GM23248 (cell line): ENCODE data around the gene BPIFB2. TPM values are rescaled to one million over a fixed set of nuclear protein-coding genes. Genes with fewer than 3 reads are reported as not detected.

Experiments
- DNase-seq: peaks from one replicate; pipeline ENCODE4 v3.0.0-alpha.2; 2015
- H2AFZ ChIP-seq: fragments of 200-600 bp; sonication (generic); 2 replicates; pipeline ENCODE4 v1.6.1; 2016; ENCODE audit warnings: antibody characterized with exemption
- H3F3A ChIP-seq: fragments of 200-600 bp; sonication (generic); 2 replicates; pipeline ENCODE4 v1.6.1; 2016; ENCODE audit warnings: mild to moderate bottlenecking, antibody characterized with exemption, mixed run types; ENCODE audit not compliant: insufficient read depth
- H3K27ac ChIP-seq: fragments of 200-600 bp; sonication (generic); 2 replicates; pipeline ENCODE4 v1.5.1; 2016; ENCODE audit warnings: mild to moderate bottlenecking
- H3K27me3 ChIP-seq: fragments of 200-600 bp; sonication (generic); replicated peaks from 2 replicates; pipeline ENCODE4 v1.6.1; 2016; ENCODE audit warnings: mild to moderate bottlenecking; ENCODE audit not compliant: insufficient read depth
- H3K36me3 ChIP-seq: fragments of 200-600 bp; sonication (generic); 2 replicates; pipeline ENCODE4 v1.6.1; 2016; ENCODE audit warnings: low read depth, mild to moderate bottlenecking
- H3K4me1 ChIP-seq: fragments of 200-600 bp; sonication (generic); 2 replicates; pipeline ENCODE4 v1.6.1; 2016; ENCODE audit warnings: mild to moderate bottlenecking; ENCODE audit not compliant: insufficient read depth
- H3K4me2 ChIP-seq: fragments of 200-600 bp; sonication (generic); one replicate; pipeline ENCODE4 v1.6.1; 2016; ENCODE audit warnings: mild to moderate bottlenecking; ENCODE audit not compliant: unreplicated experiment
- H3K4me3 ChIP-seq: fragments of 200-600 bp; sonication (generic); 2 replicates; pipeline ENCODE4 v1.5.1; 2016; ENCODE audit warnings: mild to moderate bottlenecking
- H3K79me2 ChIP-seq: fragments of 200-600 bp; sonication (generic); 2 replicates; pipeline ENCODE4 v1.6.1; 2016; ENCODE audit warnings: mild to moderate bottlenecking; ENCODE audit not compliant: insufficient read depth
- H3K9ac ChIP-seq: fragments of 200-600 bp; sonication (generic); 2 replicates; pipeline ENCODE4 v1.6.1; 2016; ENCODE audit warnings: mild to moderate bottlenecking
- H3K9me2 ChIP-seq: fragments of 200-600 bp; sonication (generic); 2 replicates; pipeline ENCODE4 v1.6.1; 2016; ENCODE audit warnings: mixed run types, mild to moderate bottlenecking, moderate library complexity; ENCODE audit not compliant: insufficient read depth
- H3K9me3 ChIP-seq: fragments of 200-600 bp; sonication (generic); one replicate; pipeline ENCODE4 v1.6.1; 2017; ENCODE audit warnings: low read depth
- H4K20me1 ChIP-seq: fragments of 200-600 bp; sonication (generic); 2 replicates; pipeline ENCODE4 v1.6.0; 2016; ENCODE audit not compliant: insufficient read depth
- EZH2 ChIP-seq: fragments of 200-600 bp; sonication (generic); IDR thresholded peaks from 2 replicates; pipeline ENCODE4 v1.6.1; 2018; ENCODE audit warnings: antibody characterized with exemption, mild to moderate bottlenecking; ENCODE audit not compliant: insufficient read depth, poor library complexity, severe bottlenecking
- EZH2phosphoT487 ChIP-seq: fragments of 200-600 bp; sonication (generic); IDR thresholded peaks from 2 replicates; pipeline ENCODE4 v1.6.1; 2018; ENCODE audit warnings: antibody characterized with exemption, moderate library complexity, mild to moderate bottlenecking, low read depth; ENCODE audit not compliant: insufficient read depth
- WGBS, 2 experiments: methylation state at CpG; one replicate each; pipeline ENCODE4 v1.1.6; 2015 to 2017; ENCODE audit warnings: low lambda C conversion rate in 2 of 2, low coverage in 1 of 2; ENCODE audit errors: missing lambda C conversion rate in 2 of 2; 5-methylcytosine and 5-hydroxymethylcytosine counted together
- in situ Hi-C: fragments of 300-500 bp; cut with MboI; formaldehyde crosslinking; loops from 2 replicates; pipeline ENCODE4 v1.15.0; 2020
- polyA plus RNA-seq: library from polyadenylated mRNA; unstranded; fragments of >200 nt; fragmentation: Nextera tagmentation; extraction: Ambion mirVana; gene quantifications from 2 replicates; pipeline ENCODE4 v1.2.1, GENCODE V29; 2016
- total RNA-seq: library from RNA; depleted of rRNA; stranded (reverse); fragments of >200 nt; shearing (Covaris generic); gene quantifications from 2 replicates; pipeline ENCODE4 v1.2.3, GENCODE V29; 2014

Gene BPIFB2
- total and polyA plus RNA-seq, 2 experiments from 2014 or later: not detected

- DNase-seq: no peak
- Histone ChIP-seq H3K9me2 (no peaks in the 10 kb centered on the region), H2AFZ (no peak within 1 kb of the TSS), H3K36me3 (no peaks in the 10 kb centered on the region), H3K4me3 (no peak within 1 kb of the TSS), H4K20me1 (no peaks in the 10 kb centered on the region), H3K9ac (no peak within 1 kb of the TSS), H3F3A (no peaks in the 10 kb centered on the region), H3K27me3 (no peaks in the 10 kb centered on the region), H3K27ac (no peak within 1 kb of the TSS), H3K4me2 (no peak within 1 kb of the TSS), H3K9me3 (no peaks in the 10 kb centered on the region), H3K79me2 (no peaks in the 10 kb centered on the region), H3K4me1 (no peaks in the 10 kb centered on the region)
- TF ChIP-seq EZH2phosphoT487: no peak
- in situ Hi-C loops: no loop called here
- 19 to 21% methylated on average over 6 of the region's 6 CpGs for WGBS, 2 experiments
Observed at GRCh38 chr20:33004141-33004751, 3.3 kb upstream of the BPIFB2 start, which contains the start of gene SUN5. SUN5 (minus strand) TSS chr20:33004433; CDS start chr20:33004340, 93 bp downstream.

GRCh38 chr20:33005132-33005566 is 2.4 kb upstream of the BPIFB2 start:
- Histone ChIP-seq H3K9me2 (no peaks in the 10 kb centered on the region), H3K4me3 (no peak overlapping the region), H3K36me3 (no peaks in the 10 kb centered on the region), H3K9ac (no peak overlapping the region), H2AFZ (no peak overlapping the region), H4K20me1 (no peaks in the 10 kb centered on the region), H3K9me3 (no peaks in the 10 kb centered on the region), H3K27me3 (no peaks in the 10 kb centered on the region), H3K27ac (no peak overlapping the region), H3K79me2 (no peaks in the 10 kb centered on the region), H3K4me2 (no peak overlapping the region), H3K4me1 (no peaks in the 10 kb centered on the region), H3F3A (no peaks in the 10 kb centered on the region)
- in situ Hi-C loops: no loop called here
- DNase-seq: no peak
- WGBS, 2 experiments: 25 to 27% methylated on average over 4 of the region's 4 CpGs
- TF ChIP-seq EZH2 (no peak), EZH2phosphoT487 (no peak)

GRCh38 chr20:33005908-33006775 is 1.4 kb upstream of the BPIFB2 start:
- Histone ChIP-seq H3K4me2 (no peak overlapping the region), H3K4me1 (no peaks in the 10 kb centered on the region), H3F3A (no peaks in the 10 kb centered on the region), H2AFZ (no peak overlapping the region), H3K27me3 (no peaks in the 10 kb centered on the region), H4K20me1 (no peaks in the 10 kb centered on the region), H3K4me3 (no peak overlapping the region), H3K79me2 (no peaks in the 10 kb centered on the region), H3K9me2 (no peaks in the 10 kb centered on the region), H3K36me3 (no peaks in the 10 kb centered on the region), H3K27ac (no peak overlapping the region), H3K9ac (no peak overlapping the region), H3K9me3 (no peaks in the 10 kb centered on the region)
- WGBS, 2 experiments: 51 to 56% methylated on average over 8 of the region's 8 CpGs
- in situ Hi-C loops: no loop called here
- no peak for TF ChIP-seq EZH2
- no peak for TF ChIP-seq EZH2phosphoT487
- no peak for DNase-seq

- Histone ChIP-seq H3K4me1 (no peaks in the 10 kb centered on the region), H3K9me3 (no peaks in the 10 kb centered on the region), H3K27me3 (peaks cover 6% of the 10 kb centered on the region), H3K4me3 (no peak overlapping the region), H3K9ac (no peak overlapping the region), H4K20me1 (no peaks in the 10 kb centered on the region), H3K9me2 (no peaks in the 10 kb centered on the region), H3K4me2 (no peak overlapping the region), H3K36me3 (no peaks in the 10 kb centered on the region), H2AFZ (no peak overlapping the region), H3F3A (no peaks in the 10 kb centered on the region), H3K79me2 (no peaks in the 10 kb centered on the region), H3K27ac (no peak overlapping the region)
- TF ChIP-seq EZH2 (no peak), EZH2phosphoT487 (no peak)
- DNase-seq: no peak
- in situ Hi-C loops: no loop called here
- 23 to 26% methylated on average over 8 of the region's 8 CpGs for WGBS, 2 experiments
Observed at GRCh38 chr20:33006776-33007375, 628 bp upstream of the BPIFB2 start.
